Mesodermal cell (in vitro differentiated cells): Measurements from ENCODE around the gene GAS2L3.
"Not testable (repeated sequence)": the region's sequence is repeated elsewhere in the genome, so short reads cannot be mapped to it uniquely, and the experiment has no call there.

Experiments
- H3K27ac ChIP-seq: 2 replicates; pipeline ENCODE4 v1.7.0; 2013; ENCODE audit warnings: mild to moderate bottlenecking, low read depth, low read length, moderate library complexity; ENCODE audit not compliant: severe bottlenecking
- H3K36me3 ChIP-seq: 2 replicates; pipeline ENCODE4 v1.7.1; 2013; ENCODE audit warnings: mild to moderate bottlenecking, low read length, moderate library complexity; ENCODE audit not compliant: control insufficient read depth, insufficient read depth
- H3K4me1 ChIP-seq: one replicate; pipeline ENCODE4 v1.7.1; 2013; ENCODE audit warnings: mild to moderate bottlenecking, low read length; ENCODE audit not compliant: insufficient read depth, control insufficient read depth, poor library complexity, severe bottlenecking
- H3K4me3 ChIP-seq: 2 replicates; pipeline ENCODE4 v1.7.0; 2013; ENCODE audit warnings: low read length, control low read depth, mild to moderate bottlenecking; ENCODE audit not compliant: insufficient read depth, poor library complexity, severe bottlenecking; ENCODE audit errors: extremely low read depth
- H3K9me3 ChIP-seq: 2 replicates; pipeline ENCODE4 v1.7.1; 2013; ENCODE audit warnings: mild to moderate bottlenecking, low read length, moderate library complexity; ENCODE audit not compliant: control insufficient read depth
- WGBS, 2 experiments: methylation state at CpG; one replicate each; pipeline ENCODE4 v1.1.5; 2013; ENCODE audit warnings: missing lambda C conversion rate in 2 of 2; ENCODE audit not compliant: insufficient coverage in 2 of 2; 5-methylcytosine and 5-hydroxymethylcytosine counted together

Gene GAS2L3

DNA sequence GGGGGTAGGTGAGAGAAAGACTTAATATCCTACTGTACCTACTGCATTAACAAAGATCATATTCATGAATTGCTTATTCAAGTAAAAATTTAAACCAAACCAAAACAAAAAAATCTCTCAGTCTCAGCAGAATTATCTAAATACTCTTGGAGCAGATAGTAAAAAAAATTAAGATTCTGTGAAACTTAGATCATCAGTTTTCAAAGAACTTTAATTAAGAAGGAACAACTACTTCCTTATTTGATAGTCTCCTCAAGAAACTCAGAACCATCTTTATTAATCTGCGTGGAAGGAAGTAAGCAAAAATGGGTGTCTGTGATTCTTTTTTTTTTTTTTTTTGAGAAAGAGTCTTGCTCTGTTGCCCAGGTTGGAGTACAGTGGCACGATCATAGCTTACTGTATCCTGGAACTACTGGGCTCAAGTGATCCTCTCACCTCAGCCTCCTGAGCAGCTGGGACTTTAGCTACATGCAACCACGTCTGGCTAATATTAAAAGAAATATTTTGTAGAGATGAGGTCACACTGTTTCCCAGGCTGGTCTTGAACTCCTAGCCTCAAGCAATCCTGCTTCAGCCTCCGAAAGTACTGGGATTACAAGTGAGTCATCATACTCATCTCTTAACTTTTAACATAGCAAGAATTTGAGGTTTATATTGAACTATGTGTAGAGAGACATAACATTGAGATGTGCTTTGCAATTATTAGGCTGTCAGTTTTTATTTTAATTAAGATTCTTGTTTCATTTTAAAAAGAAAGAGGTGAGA lies 37.4 kb downstream of the GAS2L3 start:
- Histone ChIP-seq H3K9me3 (no peaks in the 10 kb centered on the region), H3K4me1 (no peaks in the 10 kb centered on the region), H3K4me3 (no peak overlapping the region), H3K36me3 (no peaks in the 10 kb centered on the region), H3K27ac (no peak overlapping the region)
- no CpG with 5 or more reads among the region's 4 CpGs for WGBS, 2 experiments

DNA sequence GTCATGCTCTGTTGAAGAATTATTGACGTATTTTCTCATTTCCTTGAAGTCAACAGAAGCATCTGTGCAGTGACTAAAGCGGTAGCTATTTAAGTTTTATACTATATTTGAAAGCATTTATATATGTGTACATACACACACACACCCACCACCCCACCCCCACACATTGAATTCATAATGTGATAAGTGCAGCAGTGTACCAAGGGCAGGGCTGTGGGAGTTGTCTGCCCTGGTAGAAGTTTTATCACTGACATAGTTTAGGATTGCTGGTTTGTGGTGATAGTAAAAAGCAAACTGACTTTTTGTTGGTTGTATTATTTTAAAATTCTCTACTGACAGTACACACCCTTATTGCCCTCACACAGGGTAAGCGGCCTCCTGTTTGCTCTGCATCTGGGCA lies 39.1 kb downstream of the GAS2L3 start:
- Histone ChIP-seq H3K9me3 (no peaks in the 10 kb centered on the region), H3K27ac (no peak overlapping the region), H3K4me1 (no peaks in the 10 kb centered on the region), H3K4me3 (no peak overlapping the region), H3K36me3 (no peaks in the 10 kb centered on the region)
- WGBS, 2 experiments: no CpG with 5 or more reads among the region's 3 CpGs

DNA sequence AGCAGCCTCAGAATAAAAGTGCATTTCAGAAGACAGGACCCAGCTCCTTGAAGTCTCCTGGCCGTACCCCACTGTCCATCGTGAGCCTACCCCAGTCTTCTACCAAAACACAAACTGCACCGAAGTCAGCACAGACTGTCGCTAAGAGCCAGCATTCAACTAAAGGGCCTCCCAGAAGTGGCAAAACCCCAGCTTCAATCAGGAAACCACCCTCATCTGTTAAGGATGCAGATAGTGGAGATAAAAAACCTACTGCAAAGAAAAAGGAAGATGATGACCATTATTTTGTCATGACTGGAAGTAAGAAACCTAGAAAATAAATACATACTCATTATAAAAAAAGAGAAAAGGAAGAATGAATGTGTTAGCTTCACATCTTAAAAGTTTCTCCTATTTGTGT lies 51.1 kb downstream of the GAS2L3 start:
- Histone ChIP-seq H3K9me3 (no peaks in the 10 kb centered on the region), H3K36me3 (no peaks in the 10 kb centered on the region), H3K27ac (no peak overlapping the region), H3K4me1 (no peaks in the 10 kb centered on the region), H3K4me3 (no peak overlapping the region)
- 80% methylated on average over 1 of the region's 4 CpGs; no CpG with 5 or more reads in 1 of the 2 experiments for WGBS, 2 experiments

DNA sequence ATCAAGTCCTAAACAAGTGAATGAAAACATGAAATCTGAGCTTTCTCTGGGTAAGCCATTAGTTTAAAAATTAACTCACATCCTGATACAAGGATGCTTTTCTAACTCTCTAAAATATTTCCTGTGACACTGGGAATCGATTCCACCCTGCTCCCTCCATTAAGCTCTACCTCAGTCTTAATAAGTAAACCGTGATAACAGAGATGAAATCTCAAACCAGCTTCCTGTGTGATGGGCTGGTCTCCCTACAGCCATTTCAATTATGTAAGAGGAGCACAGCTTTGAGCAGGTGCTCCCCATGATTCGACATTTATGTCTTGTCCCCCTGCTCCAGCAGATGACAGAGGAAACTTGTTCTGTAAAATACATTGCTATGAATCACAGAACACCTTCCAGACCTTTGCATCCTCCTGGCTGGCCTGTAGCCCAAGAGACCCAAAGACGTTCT lies 59.0 kb downstream of the GAS2L3 start:
- H3K4me3 ChIP-seq: no peak overlapping the region
- WGBS, 2 experiments: 88 to 92% methylated on average over 2 to 3 of the region's 4 CpGs
- no peaks in the 10 kb centered on the region for H3K36me3 ChIP-seq
- no peaks in the 10 kb centered on the region for H3K9me3 ChIP-seq
- H3K4me1 ChIP-seq: no peaks in the 10 kb centered on the region
- no peak overlapping the region for H3K27ac ChIP-seq

DNA sequence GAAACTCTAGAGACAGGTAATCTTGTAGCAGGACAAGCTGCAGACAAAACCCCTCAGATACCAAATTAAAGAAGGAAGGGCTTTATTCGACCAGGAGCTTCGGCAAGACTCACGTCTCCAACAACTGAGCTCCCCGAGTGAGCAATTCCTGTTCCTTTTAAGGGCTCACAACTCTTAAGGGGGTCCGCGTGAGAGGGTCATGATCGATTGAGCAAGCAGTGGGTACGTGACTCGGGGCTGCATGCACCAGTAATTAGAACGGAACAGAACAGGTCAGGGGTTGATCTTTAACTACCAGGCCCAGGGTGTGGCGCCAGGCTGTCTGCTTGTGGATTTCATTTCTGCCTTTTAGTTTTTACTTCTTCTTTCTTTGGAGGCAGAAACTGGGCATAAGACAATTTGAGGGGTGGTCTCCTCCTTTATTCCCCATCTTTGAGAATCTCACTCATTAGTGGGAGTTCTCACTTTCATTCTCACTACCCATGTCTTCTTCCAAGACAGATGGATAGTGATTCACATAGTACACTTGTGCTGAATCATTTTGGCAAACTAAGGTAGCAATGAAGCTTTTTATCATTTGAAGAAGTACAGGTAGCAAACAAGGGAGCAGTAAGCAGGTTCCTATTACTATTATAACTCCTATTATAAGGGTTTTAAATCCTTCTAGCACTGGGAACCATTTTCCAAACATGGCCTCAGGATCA lies 59.8 kb downstream of the GAS2L3 start:
- H3K4me3 ChIP-seq, H3K27ac ChIP-seq, H3K9me3 ChIP-seq, H3K36me3 ChIP-seq, H3K4me1 ChIP-seq: not testable (repeated sequence)
- WGBS, 2 experiments: 94 to 97% methylated on average over 8 to 11 of the region's 11 CpGs

DNA sequence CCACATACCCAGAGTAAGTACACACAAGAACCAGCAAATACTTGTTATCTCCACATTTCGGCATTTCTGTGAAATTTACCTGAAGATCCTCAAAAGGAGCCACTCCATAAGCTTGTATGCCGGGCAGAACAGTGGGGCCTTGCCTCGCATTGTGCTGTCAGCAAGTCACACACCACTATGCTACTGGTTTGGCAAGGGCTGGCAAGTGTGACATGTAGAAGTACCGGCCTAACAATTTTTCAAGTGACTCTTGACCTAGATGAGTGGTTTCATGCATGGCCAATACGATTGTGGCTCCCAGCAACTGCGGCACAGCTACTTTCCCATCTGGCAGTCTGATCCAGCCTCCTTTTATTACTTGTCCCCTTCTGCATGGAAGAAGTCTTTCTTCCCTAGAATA lies 69.8 kb downstream of the GAS2L3 start:
- peaks cover 6% of the 10 kb centered on the region for H3K9me3 ChIP-seq
- 87 to 91% methylated on average over 5 to 6 of the region's 6 CpGs for WGBS, 2 experiments

DNA sequence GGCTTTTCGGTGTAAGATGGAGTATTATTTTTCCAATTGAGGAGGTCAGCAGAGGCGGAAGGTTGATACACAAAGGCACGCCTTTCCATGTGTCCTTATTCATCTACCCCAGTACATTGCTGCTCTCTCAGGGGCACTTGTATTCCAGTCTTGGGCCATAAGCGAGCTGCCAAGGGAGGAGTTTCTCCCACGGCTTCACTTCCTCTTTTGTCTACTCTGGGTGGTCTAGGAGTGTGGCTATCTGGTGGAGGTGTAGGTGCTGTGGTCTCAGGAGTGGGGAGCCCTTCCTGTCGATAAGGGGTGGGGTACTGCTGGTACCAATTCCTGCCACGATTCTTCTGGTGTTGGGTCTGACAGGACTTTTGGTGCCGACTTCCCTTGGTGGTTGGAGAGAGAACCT lies 73.4 kb downstream of the GAS2L3 start:
- H3K27ac ChIP-seq: no peak overlapping the region
- no peak overlapping the region for H3K4me3 ChIP-seq
- no peaks in the 10 kb centered on the region for H3K36me3 ChIP-seq
- H3K4me1 ChIP-seq: no peaks in the 10 kb centered on the region
- H3K9me3 ChIP-seq: peaks cover 6% of the 10 kb centered on the region
- 91 to 93% methylated on average over 3 to 5 of the region's 8 CpGs for WGBS, 2 experiments

More for the DNA sequence above, 69.8 kb downstream of the GAS2L3 start:
- no peak overlapping the region for H3K27ac ChIP-seq
- no peaks in the 10 kb centered on the region for H3K36me3 ChIP-seq
- no peaks in the 10 kb centered on the region for H3K4me1 ChIP-seq
- no peak overlapping the region for H3K4me3 ChIP-seq

DNA sequence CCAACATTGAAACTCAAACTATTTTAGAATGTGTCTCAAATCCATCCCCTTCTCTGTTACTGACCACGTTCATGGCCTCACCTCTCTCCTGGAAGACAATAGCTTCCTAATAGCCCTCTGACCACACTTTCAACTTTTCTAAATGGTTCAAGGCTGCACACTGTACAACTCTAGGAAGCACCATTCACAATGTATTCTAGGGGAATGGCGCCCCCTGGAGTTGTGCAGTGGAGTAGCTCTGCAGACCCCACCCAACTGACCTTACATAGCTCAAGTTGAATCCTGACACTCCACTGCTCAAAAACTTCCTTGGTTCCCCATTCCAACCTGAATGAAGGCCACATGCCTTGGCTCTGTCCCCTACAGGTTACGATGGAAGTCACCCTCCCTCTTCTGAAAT lies 77.6 kb downstream of the GAS2L3 start:
- Histone ChIP-seq H3K9me3 (no peaks in the 10 kb centered on the region), H3K4me1 (no peaks in the 10 kb centered on the region), H3K27ac (no peak overlapping the region), H3K36me3 (no peaks in the 10 kb centered on the region), H3K4me3 (no peak overlapping the region)
- WGBS, 2 experiments: 90 to 100% methylated on average over 2 of the region's 3 CpGs

DNA sequence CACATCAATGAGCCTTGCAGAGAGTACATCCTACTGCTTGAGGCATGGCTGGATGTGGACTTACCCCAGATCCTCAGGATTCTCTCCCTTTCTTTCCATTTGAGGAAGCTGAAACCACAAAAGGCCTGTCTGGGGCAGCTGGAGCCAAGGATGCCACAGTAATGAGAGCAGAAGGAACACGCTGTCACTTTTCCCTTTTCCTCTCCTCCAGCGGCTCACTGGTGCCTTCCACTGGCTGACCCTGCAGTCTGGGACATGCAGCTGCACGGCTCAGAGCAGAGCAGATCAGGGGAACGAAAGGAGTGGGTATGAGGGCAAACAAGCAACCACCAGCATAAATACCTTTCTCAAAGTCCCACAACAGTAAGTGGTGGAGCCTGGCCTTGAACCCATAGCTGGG lies 78.2 kb downstream of the GAS2L3 start:
- Histone ChIP-seq H3K27ac (no peak overlapping the region), H3K4me1 (no peaks in the 10 kb centered on the region), H3K4me3 (no peak overlapping the region), H3K36me3 (no peaks in the 10 kb centered on the region), H3K9me3 (no peaks in the 10 kb centered on the region)
- 100% methylated on average over 1 of the region's 4 CpGs; no CpG with 5 or more reads in 1 of the 2 experiments for WGBS, 2 experiments

DNA sequence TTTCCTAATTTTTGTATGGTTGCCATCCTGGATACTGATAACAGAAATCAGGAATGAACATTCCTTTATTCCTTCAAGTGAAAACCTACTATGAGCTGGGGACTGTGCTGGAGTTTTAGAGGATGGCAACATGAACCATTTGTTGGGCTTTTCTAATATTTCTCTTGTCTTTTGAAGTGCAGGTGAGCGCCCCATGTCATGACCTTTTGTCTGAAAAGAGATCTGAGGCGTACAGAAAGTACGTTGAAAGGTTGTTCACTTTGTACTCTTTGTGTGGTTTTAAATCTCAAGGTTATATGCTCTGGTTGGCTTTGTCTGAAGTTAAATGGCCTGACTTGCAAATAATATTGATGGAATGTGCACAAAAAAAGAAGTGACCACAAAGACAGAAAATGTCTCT lies 79.0 kb downstream of the GAS2L3 start:
- WGBS, 2 experiments: 91 to 92% methylated on average over 3 of the region's 3 CpGs
- Histone ChIP-seq H3K9me3 (no peaks in the 10 kb centered on the region), H3K36me3 (no peaks in the 10 kb centered on the region), H3K27ac (no peak overlapping the region), H3K4me3 (no peak overlapping the region), H3K4me1 (no peaks in the 10 kb centered on the region)

DNA sequence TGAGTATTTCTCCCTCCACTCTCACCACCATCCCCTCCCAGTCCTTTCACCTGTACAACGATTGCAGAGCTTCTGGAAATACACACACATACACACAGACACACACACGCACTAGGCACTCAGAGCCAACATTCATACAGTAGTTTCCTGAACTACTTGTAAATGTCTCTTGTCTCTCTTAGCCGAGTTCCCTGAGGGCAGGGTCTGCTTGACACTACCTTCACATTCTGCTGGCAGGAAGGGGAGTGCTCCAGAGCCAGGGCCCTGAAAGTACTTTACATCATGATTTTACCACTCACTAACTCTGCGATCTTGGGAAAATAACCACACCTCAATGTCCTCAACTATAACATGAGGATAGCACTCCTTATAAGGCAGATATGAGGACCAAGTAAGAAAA lies 82.7 kb downstream of the GAS2L3 start:
- 75 to 100% methylated on average over 1 to 2 of the region's 4 CpGs for WGBS, 2 experiments

More for the DNA sequence above, 82.7 kb downstream of the GAS2L3 start:
- Histone ChIP-seq H3K4me1 (no peaks in the 10 kb centered on the region), H3K9me3 (no peaks in the 10 kb centered on the region), H3K27ac (no peak overlapping the region), H3K4me3 (no peak overlapping the region), H3K36me3 (no peaks in the 10 kb centered on the region)
